HUES6 (cell line): ENCODE results near the gene GJB4.
"Not testable (repeated sequence)": the region's sequence is repeated elsewhere in the genome, so short reads cannot be mapped to it uniquely, and the experiment has no call there.

ENCODE experiments used
- H3K27ac ChIP-seq: 2 replicates; pipeline ENCODE4 v1.7.0; 2013; ENCODE audit warnings: low read depth, mild to moderate bottlenecking, low read length, inconsistent platforms
- H3K27me3 ChIP-seq: 2 replicates; pipeline ENCODE4 v1.6.1; 2013; ENCODE audit warnings: low read length; ENCODE audit not compliant: control insufficient read depth, insufficient read depth
- H3K36me3 ChIP-seq: 2 replicates; pipeline ENCODE4 v1.6.1; 2013; ENCODE audit warnings: low read length; ENCODE audit not compliant: control insufficient read depth, insufficient read depth
- H3K4me1 ChIP-seq: 2 replicates; pipeline ENCODE4 v1.6.1; 2013; ENCODE audit warnings: low read length; ENCODE audit not compliant: control insufficient read depth, insufficient read depth
- H3K4me3 ChIP-seq: 2 replicates; pipeline ENCODE4 v1.5.1; 2013; ENCODE audit warnings: low read depth, low read length
- H3K9ac ChIP-seq: one replicate; pipeline ENCODE4 v1.6.1; 2013; ENCODE audit warnings: mild to moderate bottlenecking, low read length
- H3K9me3 ChIP-seq: 2 replicates; pipeline ENCODE4 v1.6.1; 2013; ENCODE audit warnings: low read depth, low read length; ENCODE audit not compliant: control insufficient read depth, insufficient read depth

Gene GJB4

DNA sequence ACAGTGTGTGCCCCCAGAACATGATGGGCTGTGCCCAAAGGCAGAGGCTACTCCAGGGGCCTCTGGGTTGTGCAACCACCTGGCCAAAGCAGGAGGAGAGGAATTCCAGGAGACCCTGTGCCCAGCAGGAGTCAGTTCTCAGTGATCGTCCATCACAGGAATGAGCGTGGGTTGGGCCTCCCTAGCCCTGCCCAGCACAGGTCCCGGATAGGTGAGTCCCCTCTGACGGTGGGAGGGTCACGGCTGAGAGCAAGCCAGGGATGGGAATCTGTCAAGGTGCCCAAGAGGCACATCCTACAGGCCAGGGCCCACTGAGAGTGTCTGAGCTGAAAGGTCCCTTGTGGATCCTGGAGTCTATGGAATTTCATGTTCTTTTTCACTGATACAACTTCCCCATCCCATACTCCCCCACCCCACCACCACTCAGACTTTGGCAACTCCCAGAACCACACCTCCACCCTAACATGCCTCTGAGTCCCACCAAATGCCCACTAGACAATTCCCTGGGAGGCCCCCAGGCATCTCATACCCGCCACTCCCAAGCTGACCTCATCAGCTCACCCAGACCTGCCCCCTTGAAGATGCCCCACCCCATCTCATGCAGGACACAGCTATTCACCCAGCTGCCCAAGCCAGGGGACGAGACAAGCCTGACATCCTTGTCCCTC, 3.1 kb downstream of the GJB4 start:
- H3K27me3 ChIP-seq, result no peaks in the 10 kb centered on the region
- no peaks in the 10 kb centered on the region for H3K36me3 ChIP-seq
- H3K9me3 ChIP-seq, result peaks cover 4% of the 10 kb centered on the region; the same call in 1 of the 2 replicates
- H3K4me3 ChIP-seq, result no peak overlapping the region
- peaks cover 30% of the 10 kb centered on the region for H3K4me1 ChIP-seq
- no peak overlapping the region for H3K9ac ChIP-seq
- H3K27ac ChIP-seq, result no peak overlapping the region

DNA sequence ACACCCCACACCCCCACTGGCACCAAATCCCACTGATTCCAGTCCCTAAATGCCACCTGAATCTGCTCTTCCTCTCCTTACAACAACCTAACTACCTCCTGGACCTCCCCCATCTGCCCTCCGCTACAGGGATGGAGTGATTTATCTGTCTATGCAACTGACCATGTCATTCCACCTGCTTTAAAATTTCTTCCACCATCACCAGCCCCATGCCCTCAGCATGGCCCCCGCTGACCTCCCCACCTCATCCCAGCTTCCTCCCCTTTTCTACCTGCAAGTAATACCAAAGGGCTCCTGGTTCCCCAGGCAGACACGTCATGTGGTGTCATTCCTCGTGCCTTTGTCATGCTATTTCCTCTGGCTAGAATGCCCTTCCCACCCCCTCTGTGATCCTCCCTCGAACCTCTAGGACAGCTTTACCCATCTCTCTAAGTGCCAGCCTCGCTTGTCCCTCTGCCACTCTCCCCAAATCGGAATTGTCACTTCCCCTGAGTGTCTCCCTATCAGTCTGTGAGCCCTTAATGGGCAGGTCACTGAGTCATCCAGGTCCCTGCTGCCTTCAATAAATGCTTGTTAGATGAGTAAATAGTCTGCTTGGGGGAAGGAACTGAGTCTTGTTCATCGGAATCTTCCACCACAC, 3.7 kb downstream of the GJB4 start:
- peaks cover 30% of the 10 kb centered on the region for H3K4me1 ChIP-seq
- H3K27me3 ChIP-seq, result no peaks in the 10 kb centered on the region
- H3K36me3 ChIP-seq, result no peaks in the 10 kb centered on the region
- peaks cover 4% of the 10 kb centered on the region; the same call in 1 of the 2 replicates for H3K9me3 ChIP-seq
- no peak overlapping the region for H3K27ac ChIP-seq
- peak overlapping the region; percentile 49 for H3K9ac ChIP-seq
- H3K4me3 ChIP-seq, result peak overlapping the region; percentile 31; the same call in 1 of the 2 replicates

DNA sequence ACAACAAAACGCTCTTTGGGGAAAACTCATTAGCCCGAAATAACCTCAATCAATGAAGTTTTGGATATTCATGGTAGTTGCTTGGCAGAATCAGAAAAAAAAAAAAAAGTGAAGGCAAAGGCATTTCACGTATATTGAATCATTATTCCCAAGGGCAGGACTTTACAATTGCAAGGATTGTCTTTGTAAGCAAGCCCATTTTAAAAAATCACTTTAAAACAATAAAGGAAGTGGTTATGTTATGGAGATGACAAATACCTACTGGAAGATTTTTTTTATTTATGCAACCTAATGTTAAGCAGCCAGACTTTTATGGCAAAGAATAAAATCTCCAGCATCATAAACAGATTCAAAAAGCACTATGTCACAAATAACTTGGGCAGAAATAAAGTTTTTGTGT, 9.3 kb downstream of the GJB4 start:
- H3K9ac ChIP-seq, result no peak overlapping the region
- peaks cover 3% of the 10 kb centered on the region; the same call in 1 of the 2 replicates for H3K9me3 ChIP-seq
- no peak overlapping the region for H3K27ac ChIP-seq
- H3K36me3 ChIP-seq, result no peaks in the 10 kb centered on the region
- no peaks in the 10 kb centered on the region for H3K27me3 ChIP-seq
- peaks cover 12% of the 10 kb centered on the region; the same call in 1 of the 2 replicates for H3K4me1 ChIP-seq
- no peak overlapping the region for H3K4me3 ChIP-seq

DNA sequence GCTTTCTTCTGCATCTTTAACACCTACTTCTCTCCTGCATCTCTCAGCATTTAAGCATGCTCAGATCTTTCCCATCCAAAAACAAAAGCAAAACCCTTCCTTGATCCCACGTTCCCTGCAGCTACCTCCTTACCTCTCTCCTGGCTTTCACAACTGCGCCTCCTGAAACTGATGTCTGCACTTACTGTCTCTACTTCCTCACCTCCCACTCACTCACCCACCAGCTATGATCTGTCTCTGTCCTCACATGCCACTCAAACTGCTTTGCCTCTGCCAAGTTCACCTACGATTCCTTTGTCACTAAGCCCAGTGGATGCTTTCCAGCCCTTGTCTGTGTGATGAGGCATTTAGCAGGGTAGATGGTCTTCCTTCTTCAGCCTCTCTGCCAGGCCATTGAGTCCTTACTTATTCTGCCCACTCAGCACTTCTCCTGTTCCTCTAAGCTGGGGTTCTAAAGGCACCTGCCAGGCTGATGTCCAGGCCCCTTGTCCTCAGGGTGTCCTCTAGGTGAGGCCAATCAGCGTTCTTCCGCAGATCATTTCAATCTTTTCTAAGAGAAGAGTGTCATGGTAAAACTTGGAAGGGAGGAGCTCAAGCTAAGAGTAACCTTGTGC, 11.5 kb downstream of the GJB4 start:
- Histone ChIP-seq H3K4me3 (no peak overlapping the region), H3K27ac (no peak overlapping the region), H3K9me3 (no peaks in the 10 kb centered on the region), H3K36me3 (no peaks in the 10 kb centered on the region), H3K4me1 (peaks cover 7% of the 10 kb centered on the region; the same call in 1 of the 2 replicates), H3K27me3 (no peaks in the 10 kb centered on the region), H3K9ac (no peak overlapping the region)

DNA sequence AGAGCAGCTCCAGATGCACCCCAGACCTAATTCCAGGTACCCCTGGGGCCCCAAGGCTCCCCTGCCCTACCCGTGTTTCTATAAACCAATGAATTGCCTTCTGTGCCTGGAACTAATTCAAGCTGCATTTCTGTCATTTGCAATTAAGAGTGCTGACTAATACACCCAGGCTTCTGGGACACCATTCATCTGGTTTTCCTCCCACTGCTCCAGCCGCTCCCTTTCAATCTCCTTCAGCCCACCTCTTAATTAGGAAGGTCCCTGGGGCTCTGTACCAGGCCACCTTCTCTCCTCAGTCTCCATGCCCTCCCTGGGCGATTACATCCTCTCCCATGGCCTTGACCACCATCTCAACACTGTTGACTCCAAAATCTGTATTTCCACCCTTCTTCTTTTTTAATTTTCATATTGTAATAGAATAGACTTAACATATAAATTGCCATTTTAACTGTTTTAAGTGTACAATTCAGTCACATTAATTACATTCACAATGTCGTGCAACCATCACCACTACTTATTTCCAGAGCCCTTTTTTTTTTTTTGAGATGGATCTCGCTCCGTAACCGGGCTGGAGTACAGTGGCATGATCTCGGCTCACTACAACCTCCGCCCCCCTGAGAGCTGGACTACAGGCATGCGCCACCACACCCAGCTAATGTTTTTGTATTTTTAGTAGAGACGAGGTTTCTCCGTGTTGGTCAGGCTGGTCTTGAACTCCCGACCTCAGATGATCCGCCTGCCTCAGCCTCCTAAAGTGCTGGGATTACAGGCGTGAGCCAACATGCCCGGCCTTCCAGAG, 12.2 kb downstream of the GJB4 start:
- Histone ChIP-seq H3K36me3 (no peaks in the 10 kb centered on the region), H3K4me1 (peaks cover 10% of the 10 kb centered on the region; the same call in 1 of the 2 replicates), H3K27me3 (no peaks in the 10 kb centered on the region), H3K9ac (no peak overlapping the region), H3K27ac (no peak overlapping the region), H3K9me3 (no peaks in the 10 kb centered on the region), H3K4me3 (no peak overlapping the region)

DNA sequence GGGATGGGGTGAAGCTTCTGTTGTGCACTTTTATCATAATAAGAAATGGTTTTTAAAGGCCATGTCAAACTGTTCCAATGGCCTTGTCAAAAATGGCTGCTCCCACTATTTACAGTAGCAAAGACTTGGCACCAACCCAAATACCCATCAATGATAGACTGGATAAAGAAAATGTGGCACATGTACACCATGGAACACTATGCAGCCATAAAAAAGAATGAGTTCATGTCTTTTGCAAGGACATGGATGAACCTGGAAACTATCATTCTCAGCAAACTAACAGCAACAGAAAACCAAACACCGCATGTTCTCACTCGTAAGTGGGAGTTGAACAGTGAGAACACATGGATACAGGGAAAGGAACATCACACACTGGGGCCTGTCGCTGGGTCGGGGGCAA, 13.6 kb downstream of the GJB4 start:
- not testable (repeated sequence) for H3K9me3 ChIP-seq, H3K27ac ChIP-seq, H3K9ac ChIP-seq, H3K27me3 ChIP-seq, H3K36me3 ChIP-seq, H3K4me3 ChIP-seq
- peaks cover 11% of the 10 kb centered on the region; the same call in 1 of the 2 replicates for H3K4me1 ChIP-seq

DNA sequence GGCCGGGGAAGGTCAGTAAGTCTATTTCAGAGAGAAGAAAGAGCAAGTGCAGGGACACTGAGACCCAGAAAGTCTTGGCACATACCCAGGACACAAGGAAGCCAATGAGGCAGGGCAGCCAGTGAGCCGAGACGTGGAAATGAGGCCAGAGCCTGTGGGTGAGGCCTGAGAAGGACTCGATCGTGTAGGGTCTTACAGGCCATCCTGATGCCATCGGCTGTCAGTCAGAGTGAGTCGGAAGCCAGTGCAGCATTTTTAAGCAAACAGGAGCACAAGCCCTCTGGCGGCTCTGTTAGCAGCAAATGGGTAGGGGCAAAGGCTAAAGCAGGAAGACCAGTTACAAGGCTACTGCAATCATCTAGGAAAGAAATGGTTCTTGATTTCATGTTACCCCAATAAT, 15.4 kb downstream of the GJB4 start:
- peaks cover 11% of the 10 kb centered on the region; the same call in 1 of the 2 replicates for H3K4me1 ChIP-seq
- H3K4me3 ChIP-seq, result no peak overlapping the region
- H3K27me3 ChIP-seq, result peaks cover 6% of the 10 kb centered on the region; the same call in 1 of the 2 replicates
- H3K9me3 ChIP-seq, result no peaks in the 10 kb centered on the region
- no peak overlapping the region for H3K9ac ChIP-seq
- H3K36me3 ChIP-seq, result no peaks in the 10 kb centered on the region
- H3K27ac ChIP-seq, result no peak overlapping the region

DNA sequence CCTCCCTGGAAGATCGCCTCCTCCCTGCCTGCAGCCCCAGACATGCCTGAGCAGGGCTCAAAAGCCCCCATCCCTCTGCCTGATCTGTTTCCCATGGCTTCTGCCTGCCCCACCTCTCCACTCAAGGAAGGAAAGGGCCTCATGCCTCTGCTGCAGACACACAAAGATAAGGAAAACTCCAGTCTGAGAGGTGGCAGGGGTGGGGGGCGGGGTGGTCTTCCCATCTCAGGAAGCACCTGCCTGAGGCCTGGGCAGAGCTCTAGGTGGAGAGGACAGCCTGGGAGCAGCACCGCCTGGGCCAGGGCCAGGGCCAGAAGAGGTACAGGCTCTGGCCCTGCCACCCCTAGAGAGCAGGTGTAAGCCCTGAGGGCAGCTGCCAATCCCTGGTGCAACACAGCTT, 17.4 kb downstream of the GJB4 start:
- H3K9ac ChIP-seq, result no peak overlapping the region
- no peaks in the 10 kb centered on the region for H3K9me3 ChIP-seq
- no peak overlapping the region for H3K27ac ChIP-seq
- H3K4me3 ChIP-seq, result no peak overlapping the region
- H3K4me1 ChIP-seq, result peaks cover 4% of the 10 kb centered on the region; the same call in 1 of the 2 replicates
- H3K27me3 ChIP-seq, result peaks cover 26% of the 10 kb centered on the region
- H3K36me3 ChIP-seq, result no peaks in the 10 kb centered on the region

DNA sequence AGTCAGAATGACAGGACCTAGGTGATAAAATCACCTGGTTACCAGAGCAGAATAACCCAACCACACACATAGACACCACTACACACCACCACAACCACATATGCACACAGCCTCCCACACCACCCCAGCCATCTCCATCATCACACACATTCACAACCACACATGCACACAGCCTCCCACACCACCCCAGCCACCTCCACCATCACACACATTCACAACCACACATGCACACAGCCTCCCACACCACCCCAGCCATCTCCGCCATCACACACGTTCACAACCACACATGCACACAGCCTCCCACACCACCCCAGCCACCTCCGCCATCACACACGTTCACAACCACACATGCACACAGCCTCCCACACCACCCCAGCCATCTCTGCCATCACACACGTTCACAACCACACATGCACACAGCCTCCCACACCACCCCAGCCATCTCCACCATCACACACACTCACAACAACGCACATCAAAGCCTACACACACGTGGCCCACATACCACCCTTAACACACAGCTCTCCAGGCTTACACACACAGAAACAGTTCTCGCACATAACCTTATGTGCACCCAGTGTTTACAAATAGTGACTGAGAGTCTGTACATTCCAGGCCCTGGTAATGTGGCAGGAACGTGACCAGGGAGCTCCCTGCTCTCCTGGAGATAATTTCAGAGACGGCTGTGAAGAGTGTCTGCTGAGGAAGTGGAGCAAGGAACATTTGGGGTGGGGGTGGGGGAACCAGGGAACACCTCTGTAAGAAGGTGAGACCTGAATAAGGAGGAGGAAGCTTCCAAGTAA, 18.2 kb downstream of the GJB4 start:
- Histone ChIP-seq H3K9ac (no peak overlapping the region), H3K27me3 (peaks cover 34% of the 10 kb centered on the region), H3K9me3 (no peaks in the 10 kb centered on the region), H3K36me3 (no peaks in the 10 kb centered on the region), H3K4me3 (no peak overlapping the region), H3K27ac (no peak overlapping the region), H3K4me1 (peaks cover 4% of the 10 kb centered on the region; the same call in 1 of the 2 replicates)

DNA sequence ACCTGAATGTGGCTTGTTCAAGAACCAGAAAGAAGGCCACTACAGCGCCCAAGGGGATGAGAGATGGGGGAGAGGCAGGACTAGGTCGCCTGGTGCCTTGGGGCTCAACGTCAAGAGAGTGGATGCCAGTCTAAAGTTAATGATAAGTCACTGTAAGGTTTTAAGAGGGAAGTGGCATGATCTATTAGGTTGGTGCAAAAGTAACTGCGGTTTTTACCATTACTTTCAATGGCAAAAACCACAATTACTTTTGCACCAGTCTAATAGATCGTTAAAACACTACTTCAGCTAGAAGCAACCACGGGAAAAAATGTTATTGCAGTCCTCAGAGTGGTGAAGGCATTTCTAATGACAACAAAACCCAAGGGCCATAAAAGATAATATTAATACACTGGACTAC, 18.8 kb downstream of the GJB4 start:
- no peak overlapping the region for H3K9ac ChIP-seq
- no peaks in the 10 kb centered on the region for H3K9me3 ChIP-seq
- H3K4me1 ChIP-seq, result peaks cover 4% of the 10 kb centered on the region; the same call in 1 of the 2 replicates
- peaks cover 38% of the 10 kb centered on the region for H3K27me3 ChIP-seq
- no peak overlapping the region for H3K27ac ChIP-seq
- H3K36me3 ChIP-seq, result no peaks in the 10 kb centered on the region
- H3K4me3 ChIP-seq, result no peak overlapping the region
